Gastrocnemius medialis (tissue), 4 donors: ENCODE results near the gene SPTSSB. TPM values are rescaled to one million over a fixed set of nuclear protein-coding genes. Genes with fewer than 3 reads are reported as not detected.
A peak's percentile ranks its signal among the peaks of the same experiment; 100 is the strongest.

Source experiments
- ATAC-seq, 2 donors: fragments of 150-250 bp; one replicate each; pipeline ENCODE4 v1.9.1; 2016
- DNase-seq, 2 donors: peaks; one replicate each; pipeline ENCODE4 v3.0.0-alpha.2; 2019
- H3K27ac ChIP-seq, 4 donors: fragments of 200-600 bp; sonication (generic); 1 replicate in 1 of 4; 2 replicates in 3 of 4; pipeline ENCODE4 v1.5.1; 2016 to 2018; ENCODE audit warnings: mild to moderate bottlenecking in 2 of 4, moderate library complexity in 1 of 4
- H3K27me3 ChIP-seq, 3 donors: fragments of 200-600 bp; sonication (generic) in 2 of 3; 1 replicate in 1 of 3; 2 replicates in 2 of 3; pipeline versions ENCODE4 v1.5.1 to v1.6.0; 2016 to 2019; ENCODE audit warnings: mild to moderate bottlenecking in 1 of 3, moderate library complexity in 1 of 3
- H3K36me3 ChIP-seq, 2 donors: fragments of 200-600 bp; sonication (generic) in 1 of 2; one replicate each; pipeline ENCODE4 v1.5.1; 2017 to 2018
- H3K4me1 ChIP-seq, 2 donors: fragments of 200-600 bp; sonication (generic) in 1 of 2; one replicate each; pipeline ENCODE4 v1.5.1; 2016 to 2017; ENCODE audit warnings: mild to moderate bottlenecking in 2 of 2
- H3K4me3 ChIP-seq, 4 donors: fragments of 200-600 bp; sonication (generic) in 3 of 4; 1 replicate in 1 of 4; 2 replicates in 3 of 4; pipeline ENCODE4 v1.5.1; 2016 to 2019; ENCODE audit warnings: mild to moderate bottlenecking in 2 of 4
- H3K9me3 ChIP-seq, 3 donors: fragments of 200-600 bp; sonication (generic) in 2 of 3; 1 replicate in 1 of 3; 2 replicates in 2 of 3; pipeline ENCODE4 v1.5.1; 2016 to 2019
- POLR2A ChIP-seq, 2 donors: fragments of 450-650 bp; IDR thresholded peaks; one replicate each; pipeline ENCODE4 v1.6.1; 2017; ENCODE audit warnings: antibody characterized with exemption in 2 of 2, mild to moderate bottlenecking in 2 of 2, moderate library complexity in 2 of 2
- in situ Hi-C, 4 donors: fragments of 200-750 bp; cut with MboI; loops; one replicate each; pipeline versions ENCODE4 v1.15.0 to v1.8.0; 2017; ENCODE audit warnings: low sequenced_read_pairs in 4 of 4
- intact Hi-C: fragments of 100-400 bp; cut with DNase I; formaldehyde crosslinking; loops from one replicate; pipeline ENCODE4 v1.15.1; 2023; ENCODE audit warnings: low total_unique reads
- total RNA-seq, 4 donors: library from RNA; depleted of rRNA; stranded (reverse); fragments of >200 nt; gene quantifications; one replicate each; pipeline versions ENCODE4 v1.1.0 to v1.2.3, GENCODE V29; 2016
- TF ChIP-seq, protein P1 (sequence below), 5 experiments: fragments of 450-650 bp in 3 of 5; fragments of 200-600 bp in 2 of 5; sonication (generic) in 2 of 5; IDR thresholded peaks in 4 of 5; conservative IDR thresholded peaks in 1 of 5; 1 replicate in 4 of 5; 2 replicates in 1 of 5; pipeline ENCODE4 v1.5.1; 2016 to 2019; ENCODE audit warnings: antibody characterized with exemption in 5 of 5, mild to moderate bottlenecking in 3 of 5, moderate library complexity in 3 of 5

The SPTSSB gene, protein sequence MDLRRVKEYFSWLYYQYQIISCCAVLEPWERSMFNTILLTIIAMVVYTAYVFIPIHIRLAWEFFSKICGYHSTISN
- total RNA-seq = not detected

DNA sequence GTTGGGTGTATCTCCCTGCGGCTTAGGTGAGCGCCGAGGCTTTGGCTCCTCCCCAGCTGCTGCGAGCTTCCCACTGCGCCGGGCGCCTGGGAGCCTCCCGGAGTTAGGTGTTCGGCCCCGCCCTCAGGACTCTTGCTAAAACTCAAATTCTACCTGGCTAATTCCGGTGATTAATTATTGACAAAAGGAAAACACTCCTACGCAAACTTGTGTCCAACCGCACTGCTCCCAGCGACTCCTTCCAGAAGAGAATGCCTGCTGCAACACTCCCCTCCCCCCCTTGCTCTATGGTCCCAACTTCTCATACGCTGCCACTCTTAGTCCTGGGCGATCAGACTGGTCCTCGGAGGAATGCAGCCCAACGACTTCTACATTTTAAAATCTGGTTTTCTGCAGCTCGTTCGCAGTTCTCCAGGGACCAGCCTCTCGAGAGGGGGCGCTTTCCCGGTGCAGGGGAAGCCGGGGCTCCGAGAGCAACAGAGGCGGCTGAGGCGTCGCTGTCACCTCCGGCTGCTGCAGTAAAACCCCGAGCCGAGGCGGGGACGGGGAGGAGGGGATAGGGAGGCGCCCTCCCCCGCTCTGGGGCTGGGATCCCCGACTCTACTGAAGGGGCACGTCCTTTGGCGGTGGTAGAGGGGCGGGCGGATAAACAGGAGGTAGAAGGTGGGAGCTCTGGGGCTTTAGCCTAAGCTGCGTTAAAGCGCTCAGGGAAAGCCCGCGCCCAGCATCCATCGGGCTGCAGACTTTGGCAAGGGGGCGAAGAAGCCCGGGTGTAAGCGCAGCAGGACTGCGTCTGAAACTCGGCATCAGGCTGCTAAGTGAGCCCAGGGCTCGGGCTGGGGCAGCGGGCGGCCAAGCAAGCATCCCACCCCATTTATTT is at the start of gene SPTSSB:
TSS of gene SPTSSB (minus strand) at position 77 of the 880 bp plus-strand sequence. CDS start 25,194 bp downstream, outside the sequence.
- TF ChIP-seq POLR2A (IDR thresholded peaks at IDR 0.05) = no peak
- TF ChIP-seq, protein P1, sequence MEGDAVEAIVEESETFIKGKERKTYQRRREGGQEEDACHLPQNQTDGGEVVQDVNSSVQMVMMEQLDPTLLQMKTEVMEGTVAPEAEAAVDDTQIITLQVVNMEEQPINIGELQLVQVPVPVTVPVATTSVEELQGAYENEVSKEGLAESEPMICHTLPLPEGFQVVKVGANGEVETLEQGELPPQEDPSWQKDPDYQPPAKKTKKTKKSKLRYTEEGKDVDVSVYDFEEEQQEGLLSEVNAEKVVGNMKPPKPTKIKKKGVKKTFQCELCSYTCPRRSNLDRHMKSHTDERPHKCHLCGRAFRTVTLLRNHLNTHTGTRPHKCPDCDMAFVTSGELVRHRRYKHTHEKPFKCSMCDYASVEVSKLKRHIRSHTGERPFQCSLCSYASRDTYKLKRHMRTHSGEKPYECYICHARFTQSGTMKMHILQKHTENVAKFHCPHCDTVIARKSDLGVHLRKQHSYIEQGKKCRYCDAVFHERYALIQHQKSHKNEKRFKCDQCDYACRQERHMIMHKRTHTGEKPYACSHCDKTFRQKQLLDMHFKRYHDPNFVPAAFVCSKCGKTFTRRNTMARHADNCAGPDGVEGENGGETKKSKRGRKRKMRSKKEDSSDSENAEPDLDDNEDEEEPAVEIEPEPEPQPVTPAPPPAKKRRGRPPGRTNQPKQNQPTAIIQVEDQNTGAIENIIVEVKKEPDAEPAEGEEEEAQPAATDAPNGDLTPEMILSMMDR (IDR thresholded peaks at IDR 0.05 in 4 of 5, conservative IDR thresholded peaks at IDR 0.05 in 1 of 5) = no peak
- Histone ChIP-seq H3K27me3 (peaks cover 19 to 36% (median 26%) of the 10 kb centered on the region in 3 donors), H3K27ac (no peak within 1 kb of the TSS), H3K9me3 (no peaks in the 10 kb centered on the region), H3K4me3 (peak within 1 kb of the TSS; percentile 52 to 73 (median 56)), H3K36me3 (no peaks in the 10 kb centered on the region), H3K4me1 (peaks cover 13 to 19% of the 10 kb centered on the region in 2 donors)
- no peak for DNase-seq
- intact Hi-C loops = no loop called here
- in situ Hi-C loops = no loop called here
- ATAC-seq = no peak

DNA sequence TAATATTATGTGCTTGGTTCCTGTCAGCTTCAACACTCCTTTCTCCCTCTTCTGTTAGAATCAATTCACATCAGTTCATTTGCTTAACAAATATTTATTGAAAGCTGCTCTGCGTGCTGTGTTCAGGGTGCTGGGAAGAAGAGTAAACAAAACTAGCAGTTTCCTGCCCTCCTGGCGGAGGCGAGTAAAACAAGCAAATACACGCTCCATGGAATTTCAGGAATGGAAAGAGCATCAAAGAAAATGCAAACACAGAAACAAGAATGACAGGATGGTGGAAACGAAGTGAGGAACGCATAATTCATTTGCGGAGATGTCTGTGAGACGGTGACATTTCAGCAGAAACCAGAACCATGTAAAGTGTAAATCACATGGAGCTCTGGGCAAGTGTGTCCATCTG is 49.4 kb upstream of the SPTSSB start:
- Histone ChIP-seq H3K9me3 (no peaks in the 10 kb centered on the region), H3K27me3 (no peaks in the 10 kb centered on the region), H3K27ac (no peak overlapping the region), H3K4me3 (no peak overlapping the region), H3K36me3 (no peaks in the 10 kb centered on the region), H3K4me1 (no peaks in the 10 kb centered on the region)
- intact Hi-C loops = loop anchor here (5.0 kb wide), 2 partner anchors 148 to 733 kb away; no protein-coding TSS in a partner anchor
- no peak for DNase-seq
- ATAC-seq = no peak
- TF ChIP-seq POLR2A (IDR thresholded peaks at IDR 0.05) = no peak
- TF ChIP-seq, protein P1 (IDR thresholded peaks at IDR 0.05 in 4 of 5, conservative IDR thresholded peaks at IDR 0.05 in 1 of 5) = no peak
- in situ Hi-C loops = loop anchor here (10.0 to 25.0 kb wide), 4 partner anchors 146 to 733 kb away; partner anchors contain the start of gene ARL14 (in 2 of the 4)

GRCh38 chr3:161419555-161420333 is 48.4 kb upstream of the SPTSSB start:
- H3K27me3 ChIP-seq = no peaks in the 10 kb centered on the region
- H3K36me3 ChIP-seq = no peaks in the 10 kb centered on the region
- no peak overlapping the region for H3K4me3 ChIP-seq
- no peak for TF ChIP-seq POLR2A (IDR thresholded peaks at IDR 0.05)
- TF ChIP-seq, protein P1 (IDR thresholded peaks at IDR 0.05 in 4 of 5, conservative IDR thresholded peaks at IDR 0.05 in 1 of 5) = no peak
- intact Hi-C loops (loop anchor here (5.0 kb wide), 2 partner anchors 147 to 732 kb away; no protein-coding TSS in a partner anchor), in situ Hi-C loops (loop anchor here (10.0 to 25.0 kb wide), 4 partner anchors 145 to 732 kb away; partner anchors contain the start of gene ARL14 (in 2 of the 4))
- H3K27ac ChIP-seq = no peak overlapping the region
- no peaks in the 10 kb centered on the region for H3K9me3 ChIP-seq
- H3K4me1 ChIP-seq = no peaks in the 10 kb centered on the region
- DNase-seq = no peak
- no peak for ATAC-seq

- Histone ChIP-seq H3K36me3 (no peaks in the 10 kb centered on the region), H3K9me3 (no peaks in the 10 kb centered on the region), H3K4me3 (no peak overlapping the region), H3K4me1 (peaks cover 0 to 7% of the 10 kb centered on the region in 2 donors), H3K27me3 (no peaks in the 10 kb centered on the region), H3K27ac (peak overlapping the region; percentile 9 to 38 (median 25))
- DNase-seq = no peak
- intact Hi-C loops = no loop called here
- in situ Hi-C loops = loop anchor here (25.0 kb wide), 3 partner anchors 478 to 728 kb away; partner anchors contain the start of gene ARL14 (in 2 of the 4)
- ATAC-seq = peak; percentile 24 to 50
- TF ChIP-seq POLR2A (IDR thresholded peaks at IDR 0.05) = no peak
- TF ChIP-seq, protein P1 (IDR thresholded peaks at IDR 0.05 in 4 of 5, conservative IDR thresholded peaks at IDR 0.05 in 1 of 5) = no peak
Measured at GRCh38 chr3:161415506-161416231, 44.4 kb upstream of the SPTSSB start.
